ENCODE results near the gene SEC63. TPM values are rescaled to one million over a fixed set of nuclear protein-coding genes. Genes with fewer than 3 reads are reported as not detected.

The SEC63 gene
- total and polyA plus RNA-seq, 2 of the 4 experiments (the other 2 are of a cell fraction) = 8.6 to 22.4 TPM

DNA sequence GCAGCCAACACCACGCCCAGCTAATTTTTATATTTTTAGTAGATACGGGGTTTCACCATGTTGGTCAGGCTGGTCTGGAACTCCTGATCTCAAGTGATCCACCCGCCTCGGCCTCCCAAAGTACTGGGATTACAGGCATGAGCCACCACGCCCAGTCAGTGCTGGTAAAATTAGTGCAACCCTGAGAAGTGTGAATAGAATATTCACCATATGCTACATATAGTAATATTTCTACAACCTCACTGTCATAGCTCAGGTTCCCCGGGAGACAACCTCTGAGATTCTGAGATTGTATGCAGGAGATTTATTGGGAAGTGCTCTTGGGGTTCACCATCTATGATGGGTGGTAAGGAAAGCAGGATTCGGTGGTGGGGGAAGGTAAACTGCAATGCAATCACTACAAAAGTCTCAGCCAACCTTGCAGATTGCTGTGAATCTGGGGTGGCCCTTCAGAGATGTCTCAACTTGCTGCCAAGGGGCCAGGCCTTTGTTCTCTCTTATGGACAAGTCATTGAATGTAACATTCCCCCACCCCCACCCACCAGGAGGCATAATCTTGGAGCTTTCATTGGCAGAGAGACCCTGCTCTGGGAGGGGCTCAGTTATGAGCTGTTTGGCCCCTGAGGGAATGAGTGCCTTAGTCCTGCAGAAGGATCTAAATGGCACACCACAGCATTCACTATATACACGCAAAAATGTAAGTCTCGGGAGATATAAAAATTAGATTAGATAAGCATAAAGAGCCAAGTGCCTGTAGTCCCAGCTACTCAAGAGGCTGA, 34.0 kb upstream of the SEC63 start:
- Histone ChIP-seq H3K36me3 (ENCODE audit: control insufficient read depth, insufficient read depth, low read length) (no peaks in the 10 kb centered on the region), H2BK5ac (ENCODE audit: low read depth, low read length, poor library complexity, severe bottlenecking) (no peak overlapping the region), H3K23ac (ENCODE audit: low read depth, low read length) (no peak overlapping the region), H3K79me1 (ENCODE audit: low read depth in 1 of 2, low read length in 2 of 2) (no peaks in the 10 kb centered on the region), H3K4ac (ENCODE audit: low read depth, low read length) (no peak overlapping the region), H3K56ac (ENCODE audit: extremely low read depth, insufficient read depth, low read length) (no peak overlapping the region), H3K9ac (ENCODE audit: low read depth, low read length) (no peak overlapping the region), H3K18ac (ENCODE audit: low read depth, low read length) (no peak overlapping the region), H4K5ac (ENCODE audit: low read depth, low read length) (no peak overlapping the region), H3K4me3 (ENCODE audit: insufficient read depth, low read depth, low read length) (no peak overlapping the region), H3K9me1 (ENCODE audit: insufficient read depth, low read length) (no peaks in the 10 kb centered on the region), H2BK15ac (ENCODE audit: low read depth, low read length) (no peak overlapping the region), H3K27ac (ENCODE audit: insufficient read depth, low read length) (no peak overlapping the region), H4K91ac (ENCODE audit: insufficient read depth, low read depth, low read length) (no peak overlapping the region), H3K9me3 (ENCODE audit: control insufficient read depth, insufficient read depth, low read length) (no peaks in the 10 kb centered on the region), H3K14ac (replicated peaks; ENCODE audit: low read depth, low read length) (no peak overlapping the region), H2AK9ac (replicated peaks; ENCODE audit: low read depth, low read length, poor library complexity) (no peak overlapping the region), H2BK120ac (ENCODE audit: low read depth, low read length) (no peak overlapping the region), H2AK5ac (ENCODE audit: low read depth, low read length) (no peak overlapping the region), H3K27me3 (ENCODE audit: control insufficient read depth, insufficient read depth, low read length) (no peaks in the 10 kb centered on the region; the same call in none of the 2 replicates), H2AFZ (replicated peaks; ENCODE audit: low read length, poor library complexity) (no peak overlapping the region), H4K20me1 (ENCODE audit: insufficient read depth, low read length) (no peaks in the 10 kb centered on the region), H4K8ac (ENCODE audit: low read depth in 2 of 2, low read length in 2 of 2) (no peak overlapping the region), H3K4me1 (ENCODE audit: control insufficient read depth, insufficient read depth, low read length) (no peaks in the 10 kb centered on the region), H3K4me2 (ENCODE audit: low read depth, low read length) (no peak overlapping the region), H2BK20ac (ENCODE audit: low read depth, low read length) (no peak overlapping the region)
- ATAC-seq (ENCODE audit: low read depth) (no peak), DNase-seq (no peak)
- POLR2A ChIA-PET (ENCODE audit: unreplicated experiment) = interaction anchor here (0.7 kb wide), 1 partner anchor 26 kb away, joined by 3 read pairs; no protein-coding TSS in a partner anchor
- no TSS peak for BruUV-seq (replicated peaks)
- intact Hi-C loops (cut with micrococcal nuclease) = no loop called here
- CTCF ChIA-PET = interaction anchor here (0.5 kb wide), 1 partner anchor 718 kb away, joined by 5 read pairs; no protein-coding TSS in a partner anchor
- in situ Hi-C loops (cut with MboI; ENCODE audit: low sequenced_read_pairs) = no loop called here
- dilution Hi-C loops (cut with HindIII; ENCODE audit: low sequenced_read_pairs, unreplicated experiment) = no loop called here
- no CpG with 5 or more reads among the region's 9 CpGs for whole genome bisulfite sequencing, 2 experiments (ENCODE audit: extremely low coverage in 2 of 2, insufficient read length in 1 of 2)
- TF ChIP-seq CHD1 (IDR thresholded peaks at IDR 0.05; ENCODE audit: low read depth, low read length) = no peak
- TF ChIP-seq CEBPB (IDR thresholded peaks at IDR 0.05; ENCODE audit: low read depth, low read length) = no peak
- no peak for TF ChIP-seq MXI1 (IDR thresholded peaks at IDR 0.05; ENCODE audit: borderline replicate concordance, low read depth, low read length)
- TF ChIP-seq, protein P1, sequence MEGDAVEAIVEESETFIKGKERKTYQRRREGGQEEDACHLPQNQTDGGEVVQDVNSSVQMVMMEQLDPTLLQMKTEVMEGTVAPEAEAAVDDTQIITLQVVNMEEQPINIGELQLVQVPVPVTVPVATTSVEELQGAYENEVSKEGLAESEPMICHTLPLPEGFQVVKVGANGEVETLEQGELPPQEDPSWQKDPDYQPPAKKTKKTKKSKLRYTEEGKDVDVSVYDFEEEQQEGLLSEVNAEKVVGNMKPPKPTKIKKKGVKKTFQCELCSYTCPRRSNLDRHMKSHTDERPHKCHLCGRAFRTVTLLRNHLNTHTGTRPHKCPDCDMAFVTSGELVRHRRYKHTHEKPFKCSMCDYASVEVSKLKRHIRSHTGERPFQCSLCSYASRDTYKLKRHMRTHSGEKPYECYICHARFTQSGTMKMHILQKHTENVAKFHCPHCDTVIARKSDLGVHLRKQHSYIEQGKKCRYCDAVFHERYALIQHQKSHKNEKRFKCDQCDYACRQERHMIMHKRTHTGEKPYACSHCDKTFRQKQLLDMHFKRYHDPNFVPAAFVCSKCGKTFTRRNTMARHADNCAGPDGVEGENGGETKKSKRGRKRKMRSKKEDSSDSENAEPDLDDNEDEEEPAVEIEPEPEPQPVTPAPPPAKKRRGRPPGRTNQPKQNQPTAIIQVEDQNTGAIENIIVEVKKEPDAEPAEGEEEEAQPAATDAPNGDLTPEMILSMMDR (conservative IDR thresholded peaks at IDR 0.05; ENCODE audit: low read depth, low read length) = no peak
- TF ChIP-seq RCOR1 (IDR thresholded peaks at IDR 0.05; ENCODE audit: insufficient replicate concordance, low read length) = no peak
- no peak for TF ChIP-seq MAZ (IDR thresholded peaks at IDR 0.05; ENCODE audit: borderline replicate concordance, low read depth, low read length)
- no peak for TF ChIP-seq POLR2A (IDR thresholded peaks at IDR 0.05; ENCODE audit: low read depth, low read length)
- no peak for TF ChIP-seq BHLHE40 (IDR thresholded peaks at IDR 0.05; ENCODE audit: low read depth, low read length)
- no peak for TF ChIP-seq MAFK (IDR thresholded peaks at IDR 0.05; ENCODE audit: low read depth, low read length)
- TF ChIP-seq RFX5 (IDR thresholded peaks at IDR 0.05; ENCODE audit: low read depth, low read length) = no peak
- TF ChIP-seq SMC3 (IDR thresholded peaks at IDR 0.05; ENCODE audit: low read depth, low read length) = no peak
- TF ChIP-seq NFE2L2 (IDR thresholded peaks at IDR 0.05; ENCODE audit: low read depth, low read length) = no peak
- TF ChIP-seq, protein P2, sequence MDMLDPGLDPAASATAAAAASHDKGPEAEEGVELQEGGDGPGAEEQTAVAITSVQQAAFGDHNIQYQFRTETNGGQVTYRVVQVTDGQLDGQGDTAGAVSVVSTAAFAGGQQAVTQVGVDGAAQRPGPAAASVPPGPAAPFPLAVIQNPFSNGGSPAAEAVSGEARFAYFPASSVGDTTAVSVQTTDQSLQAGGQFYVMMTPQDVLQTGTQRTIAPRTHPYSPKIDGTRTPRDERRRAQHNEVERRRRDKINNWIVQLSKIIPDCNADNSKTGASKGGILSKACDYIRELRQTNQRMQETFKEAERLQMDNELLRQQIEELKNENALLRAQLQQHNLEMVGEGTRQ (IDR thresholded peaks at IDR 0.05; ENCODE audit: low read depth, low read length) = no peak
- TF ChIP-seq, protein P3, sequence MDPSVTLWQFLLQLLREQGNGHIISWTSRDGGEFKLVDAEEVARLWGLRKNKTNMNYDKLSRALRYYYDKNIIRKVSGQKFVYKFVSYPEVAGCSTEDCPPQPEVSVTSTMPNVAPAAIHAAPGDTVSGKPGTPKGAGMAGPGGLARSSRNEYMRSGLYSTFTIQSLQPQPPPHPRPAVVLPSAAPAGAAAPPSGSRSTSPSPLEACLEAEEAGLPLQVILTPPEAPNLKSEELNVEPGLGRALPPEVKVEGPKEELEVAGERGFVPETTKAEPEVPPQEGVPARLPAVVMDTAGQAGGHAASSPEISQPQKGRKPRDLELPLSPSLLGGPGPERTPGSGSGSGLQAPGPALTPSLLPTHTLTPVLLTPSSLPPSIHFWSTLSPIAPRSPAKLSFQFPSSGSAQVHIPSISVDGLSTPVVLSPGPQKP (IDR thresholded peaks at IDR 0.05; ENCODE audit: borderline replicate concordance, low read depth, low read length) = no peak
- no peak for TF ChIP-seq RAD21 (IDR thresholded peaks at IDR 0.05; ENCODE audit: low read length)
